Mammary epithelial cell (primary cell): ENCODE measurements around the gene TNFRSF14.

Source experiments
- EZH2 ChIP-seq: IDR thresholded peaks from 2 replicates; pipeline ENCODE4 v1.6.1; 2012; ENCODE audit warnings: low read length, inconsistent platforms, borderline replicate concordance
- TF ChIP-seq, protein P1 (sequence below), 2 donors: IDR thresholded peaks in 1 of 2; conservative IDR thresholded peaks in 1 of 2; 2 replicates each; pipeline ENCODE4 v1.5.1; 2011 to 2012; ENCODE audit warnings: inconsistent platforms in 2 of 2, low read length in 2 of 2, mild to moderate bottlenecking in 2 of 2, control low read depth in 1 of 2, low read depth in 1 of 2; ENCODE audit not compliant: insufficient read depth in 1 of 2; ENCODE audit errors: extremely low read depth in 1 of 2

DNA sequence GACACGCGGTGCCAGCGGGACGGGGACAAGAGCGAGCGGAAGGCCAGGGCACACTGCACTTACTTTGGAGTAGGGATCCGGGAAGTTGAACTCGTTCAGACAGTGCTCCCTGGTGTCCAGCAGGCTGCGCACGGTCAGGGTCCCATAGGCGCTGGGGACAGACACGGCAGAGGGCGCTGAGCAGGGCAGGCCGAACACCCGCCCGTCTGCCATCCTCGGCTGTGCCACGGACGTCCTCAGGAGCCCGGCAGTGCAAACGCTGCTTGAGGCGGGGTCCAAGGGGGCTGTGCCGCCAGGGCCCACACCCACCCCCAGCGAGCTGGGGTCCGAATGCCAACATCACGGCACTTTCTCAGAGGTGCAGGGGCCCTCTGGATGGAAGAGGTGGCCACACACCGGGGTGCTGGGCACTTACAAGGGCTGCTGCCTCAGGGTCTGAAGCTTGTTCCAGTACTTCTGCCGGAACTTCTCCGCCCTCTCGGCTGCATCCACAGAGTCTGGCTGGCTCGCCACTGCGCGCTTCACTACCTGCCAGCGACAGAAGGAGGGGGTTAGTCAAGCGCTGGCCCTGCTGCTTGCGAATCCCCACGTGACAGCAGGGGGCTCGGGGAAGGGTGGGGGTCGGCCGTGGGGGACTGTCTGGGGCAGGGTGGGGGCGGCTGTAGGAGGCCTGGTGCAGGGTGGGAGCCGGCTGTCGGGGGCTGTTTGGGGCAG is 42.1 kb upstream of the TNFRSF14 start:
- TF ChIP-seq, protein P1, sequence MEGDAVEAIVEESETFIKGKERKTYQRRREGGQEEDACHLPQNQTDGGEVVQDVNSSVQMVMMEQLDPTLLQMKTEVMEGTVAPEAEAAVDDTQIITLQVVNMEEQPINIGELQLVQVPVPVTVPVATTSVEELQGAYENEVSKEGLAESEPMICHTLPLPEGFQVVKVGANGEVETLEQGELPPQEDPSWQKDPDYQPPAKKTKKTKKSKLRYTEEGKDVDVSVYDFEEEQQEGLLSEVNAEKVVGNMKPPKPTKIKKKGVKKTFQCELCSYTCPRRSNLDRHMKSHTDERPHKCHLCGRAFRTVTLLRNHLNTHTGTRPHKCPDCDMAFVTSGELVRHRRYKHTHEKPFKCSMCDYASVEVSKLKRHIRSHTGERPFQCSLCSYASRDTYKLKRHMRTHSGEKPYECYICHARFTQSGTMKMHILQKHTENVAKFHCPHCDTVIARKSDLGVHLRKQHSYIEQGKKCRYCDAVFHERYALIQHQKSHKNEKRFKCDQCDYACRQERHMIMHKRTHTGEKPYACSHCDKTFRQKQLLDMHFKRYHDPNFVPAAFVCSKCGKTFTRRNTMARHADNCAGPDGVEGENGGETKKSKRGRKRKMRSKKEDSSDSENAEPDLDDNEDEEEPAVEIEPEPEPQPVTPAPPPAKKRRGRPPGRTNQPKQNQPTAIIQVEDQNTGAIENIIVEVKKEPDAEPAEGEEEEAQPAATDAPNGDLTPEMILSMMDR (conservative IDR thresholded peaks at IDR 0.05 in 1 of 2, IDR thresholded peaks at IDR 0.05 in 1 of 2; ENCODE audit: extremely low read depth in 1 of 2, insufficient read depth in 1 of 2, low read depth in 1 of 2, low read length in 2 of 2) = no peak
- no peak for TF ChIP-seq EZH2
